ENCODE results near the gene RBPJL.

DNA sequence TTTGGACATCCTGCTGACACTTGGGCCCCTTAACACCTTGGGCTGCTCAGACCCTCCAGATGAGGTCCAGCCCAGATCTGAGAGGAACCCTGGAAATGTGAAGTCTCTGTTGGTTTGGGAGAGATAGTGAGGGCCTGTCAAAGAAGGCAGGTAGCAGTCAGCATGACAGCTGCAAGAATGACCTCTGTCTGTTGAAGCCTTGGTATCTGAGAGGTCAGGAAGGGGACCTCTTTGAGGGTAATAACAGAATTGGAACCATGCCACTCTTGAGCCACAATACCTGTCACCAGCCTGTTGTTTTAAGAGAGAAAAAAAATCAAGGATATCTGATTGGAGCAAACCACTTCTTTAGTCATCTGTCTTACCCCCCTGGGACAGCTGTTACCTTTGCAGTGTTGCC is 60.5 kb downstream of the RBPJL start:
- no peak for TF ChIP-seq TCF7L2 (IDR thresholded peaks at IDR 0.05; ENCODE audit: borderline replicate concordance, extremely low read depth, insufficient read depth, insufficient read length)
- no peak for TF ChIP-seq CEBPB (IDR thresholded peaks at IDR 0.05; ENCODE audit: low read depth)
- no peak for TF ChIP-seq EZH2phosphoT487 (IDR thresholded peaks at IDR 0.05; ENCODE audit: borderline replicate concordance)
- TF ChIP-seq POLR2A (IDR thresholded peaks at IDR 0.05; ENCODE audit: borderline replicate concordance, extremely low read depth, insufficient read depth, insufficient read length) = no peak
- TF ChIP-seq, protein P1, sequence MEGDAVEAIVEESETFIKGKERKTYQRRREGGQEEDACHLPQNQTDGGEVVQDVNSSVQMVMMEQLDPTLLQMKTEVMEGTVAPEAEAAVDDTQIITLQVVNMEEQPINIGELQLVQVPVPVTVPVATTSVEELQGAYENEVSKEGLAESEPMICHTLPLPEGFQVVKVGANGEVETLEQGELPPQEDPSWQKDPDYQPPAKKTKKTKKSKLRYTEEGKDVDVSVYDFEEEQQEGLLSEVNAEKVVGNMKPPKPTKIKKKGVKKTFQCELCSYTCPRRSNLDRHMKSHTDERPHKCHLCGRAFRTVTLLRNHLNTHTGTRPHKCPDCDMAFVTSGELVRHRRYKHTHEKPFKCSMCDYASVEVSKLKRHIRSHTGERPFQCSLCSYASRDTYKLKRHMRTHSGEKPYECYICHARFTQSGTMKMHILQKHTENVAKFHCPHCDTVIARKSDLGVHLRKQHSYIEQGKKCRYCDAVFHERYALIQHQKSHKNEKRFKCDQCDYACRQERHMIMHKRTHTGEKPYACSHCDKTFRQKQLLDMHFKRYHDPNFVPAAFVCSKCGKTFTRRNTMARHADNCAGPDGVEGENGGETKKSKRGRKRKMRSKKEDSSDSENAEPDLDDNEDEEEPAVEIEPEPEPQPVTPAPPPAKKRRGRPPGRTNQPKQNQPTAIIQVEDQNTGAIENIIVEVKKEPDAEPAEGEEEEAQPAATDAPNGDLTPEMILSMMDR (IDR thresholded peaks at IDR 0.05 in 2 of 3, conservative IDR thresholded peaks at IDR 0.05 in 1 of 3; ENCODE audit: borderline replicate concordance in 1 of 3, insufficient read depth in 1 of 3, low read depth in 2 of 3, low read length in 2 of 3) = no peak
- TF ChIP-seq SP1 (IDR thresholded peaks at IDR 0.05; ENCODE audit: low read depth) = no peak
- TF ChIP-seq, protein P2, sequence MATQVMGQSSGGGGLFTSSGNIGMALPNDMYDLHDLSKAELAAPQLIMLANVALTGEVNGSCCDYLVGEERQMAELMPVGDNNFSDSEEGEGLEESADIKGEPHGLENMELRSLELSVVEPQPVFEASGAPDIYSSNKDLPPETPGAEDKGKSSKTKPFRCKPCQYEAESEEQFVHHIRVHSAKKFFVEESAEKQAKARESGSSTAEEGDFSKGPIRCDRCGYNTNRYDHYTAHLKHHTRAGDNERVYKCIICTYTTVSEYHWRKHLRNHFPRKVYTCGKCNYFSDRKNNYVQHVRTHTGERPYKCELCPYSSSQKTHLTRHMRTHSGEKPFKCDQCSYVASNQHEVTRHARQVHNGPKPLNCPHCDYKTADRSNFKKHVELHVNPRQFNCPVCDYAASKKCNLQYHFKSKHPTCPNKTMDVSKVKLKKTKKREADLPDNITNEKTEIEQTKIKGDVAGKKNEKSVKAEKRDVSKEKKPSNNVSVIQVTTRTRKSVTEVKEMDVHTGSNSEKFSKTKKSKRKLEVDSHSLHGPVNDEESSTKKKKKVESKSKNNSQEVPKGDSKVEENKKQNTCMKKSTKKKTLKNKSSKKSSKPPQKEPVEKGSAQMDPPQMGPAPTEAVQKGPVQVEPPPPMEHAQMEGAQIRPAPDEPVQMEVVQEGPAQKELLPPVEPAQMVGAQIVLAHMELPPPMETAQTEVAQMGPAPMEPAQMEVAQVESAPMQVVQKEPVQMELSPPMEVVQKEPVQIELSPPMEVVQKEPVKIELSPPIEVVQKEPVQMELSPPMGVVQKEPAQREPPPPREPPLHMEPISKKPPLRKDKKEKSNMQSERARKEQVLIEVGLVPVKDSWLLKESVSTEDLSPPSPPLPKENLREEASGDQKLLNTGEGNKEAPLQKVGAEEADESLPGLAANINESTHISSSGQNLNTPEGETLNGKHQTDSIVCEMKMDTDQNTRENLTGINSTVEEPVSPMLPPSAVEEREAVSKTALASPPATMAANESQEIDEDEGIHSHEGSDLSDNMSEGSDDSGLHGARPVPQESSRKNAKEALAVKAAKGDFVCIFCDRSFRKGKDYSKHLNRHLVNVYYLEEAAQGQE (IDR thresholded peaks at IDR 0.05; ENCODE audit: low read depth) = no peak
- TF ChIP-seq, protein P3, sequence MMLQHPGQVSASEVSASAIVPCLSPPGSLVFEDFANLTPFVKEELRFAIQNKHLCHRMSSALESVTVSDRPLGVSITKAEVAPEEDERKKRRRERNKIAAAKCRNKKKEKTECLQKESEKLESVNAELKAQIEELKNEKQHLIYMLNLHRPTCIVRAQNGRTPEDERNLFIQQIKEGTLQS (IDR thresholded peaks at IDR 0.05) = no peak
- TF ChIP-seq SIN3A (IDR thresholded peaks at IDR 0.05; ENCODE audit: low read depth) = no peak
